GM21390 (cell line): ENCODE data around the gene RANBP10.

ENCODE experiments used
- ATAC-seq: cut with Tn5 transposase; IDR thresholded peaks from one replicate; pipeline ENCODE4 v1.9.1; 2021; ENCODE audit not compliant: unreplicated experiment

The RANBP10 gene

DNA sequence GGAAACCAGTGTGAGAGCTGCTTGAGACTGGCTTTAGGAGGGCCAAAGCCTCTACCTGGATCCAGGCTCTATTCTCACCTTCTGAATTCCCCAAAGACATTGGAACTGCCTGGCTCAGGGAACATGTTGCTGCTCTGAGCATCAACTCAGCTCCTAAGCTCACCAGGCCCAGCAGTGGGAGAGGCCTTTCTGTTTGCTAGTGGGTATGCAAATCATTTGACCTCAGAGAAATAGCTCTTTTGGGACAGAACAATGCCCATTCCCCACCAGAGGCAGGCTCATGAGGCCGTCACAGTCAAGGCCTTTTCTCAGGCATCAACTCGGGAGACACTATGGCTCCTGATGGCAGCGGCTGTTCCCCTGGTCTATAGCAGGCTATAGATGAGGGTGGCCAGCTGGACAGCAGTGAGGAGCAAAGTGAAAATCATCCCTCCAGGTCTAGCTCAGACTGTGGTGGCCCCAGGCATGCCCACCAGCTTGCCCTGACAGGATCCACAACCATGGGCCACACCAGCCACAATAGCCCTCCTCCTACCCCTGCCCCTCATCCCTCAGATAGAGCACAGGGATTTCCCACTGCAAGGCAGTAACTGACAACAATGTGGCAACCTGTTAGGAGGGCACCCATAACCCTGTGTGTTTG lies 56.8 kb downstream of the RANBP10 start:
- no peak for ATAC-seq

DNA sequence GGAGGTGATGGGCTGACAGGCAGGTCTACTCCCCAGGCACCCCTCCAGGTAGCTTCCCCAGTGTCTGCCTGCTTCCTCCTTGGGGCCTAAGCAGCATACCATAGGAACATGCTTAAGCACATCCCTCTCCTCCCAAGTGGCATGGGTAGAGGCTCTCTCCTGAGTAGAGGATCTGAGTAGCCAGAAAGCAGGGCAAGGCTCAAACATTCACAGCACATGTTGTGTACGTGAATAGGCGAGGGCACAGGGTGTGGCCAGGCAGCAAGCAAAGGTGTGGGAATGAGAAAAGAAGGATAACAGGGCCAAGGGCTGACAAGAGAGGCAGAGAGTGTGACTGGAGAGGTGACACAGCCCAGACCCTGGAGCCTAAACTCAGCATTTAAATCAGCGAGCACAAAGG lies 57.5 kb downstream of the RANBP10 start:
- ATAC-seq, result no peak

DNA sequence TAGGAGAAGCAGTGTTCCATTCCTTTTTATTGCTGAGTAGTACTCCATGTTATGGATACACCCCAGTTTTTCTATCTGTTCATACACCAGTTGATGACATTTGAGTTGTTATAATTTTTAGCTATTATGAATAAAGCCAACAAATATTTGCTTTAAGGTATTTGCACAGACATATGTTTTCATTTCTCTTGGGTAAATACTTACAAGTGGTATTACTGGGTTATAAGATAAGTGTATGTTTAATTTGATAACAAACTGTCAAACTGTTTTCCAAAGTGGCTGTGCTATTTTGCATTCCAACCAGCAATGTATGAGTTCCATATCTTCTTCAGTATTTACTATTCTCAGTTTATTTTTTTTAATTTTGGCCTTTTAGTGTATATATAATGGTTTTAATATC lies 59.5 kb downstream of the RANBP10 start:
- ATAC-seq, result no peak

DNA sequence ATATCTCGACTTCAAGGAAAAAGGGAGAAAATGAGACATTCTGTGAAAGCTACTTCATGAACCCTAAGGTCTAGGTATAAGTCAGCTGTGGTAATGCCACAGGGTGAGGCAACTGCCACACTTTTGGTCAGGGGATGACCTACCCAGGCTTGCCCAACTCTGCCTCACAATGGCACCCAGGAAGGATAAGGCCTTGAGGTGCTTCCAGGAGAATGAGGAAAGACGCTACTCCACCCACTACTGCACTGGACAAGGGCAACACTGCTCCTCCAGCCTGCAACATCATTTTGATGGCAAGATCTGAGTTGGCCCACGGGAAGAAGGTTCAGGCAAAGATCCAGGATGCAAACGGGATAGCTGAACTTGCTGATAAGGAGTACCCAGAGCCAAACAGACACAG lies 65.2 kb downstream of the RANBP10 start:
- ATAC-seq, result no peak

DNA sequence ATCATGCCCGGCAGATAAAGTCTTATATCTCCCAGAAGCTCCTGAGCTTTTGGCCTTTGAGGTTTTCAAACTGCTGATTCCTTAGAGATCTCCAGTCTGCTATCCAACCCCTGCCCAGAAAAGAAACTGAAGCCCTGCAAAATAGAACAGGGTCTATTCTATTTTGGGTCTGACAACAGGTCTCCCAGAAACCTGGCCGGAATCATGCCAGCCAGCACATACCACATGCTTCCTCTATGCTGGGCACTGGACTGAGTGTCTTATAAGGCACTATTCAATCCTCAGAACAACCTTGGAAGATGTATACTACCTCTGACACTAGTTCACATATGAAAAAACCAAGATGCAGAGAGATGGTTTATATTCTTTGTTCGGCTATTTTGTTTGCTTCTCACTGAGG lies 66.0 kb downstream of the RANBP10 start:
- no peak for ATAC-seq

DNA sequence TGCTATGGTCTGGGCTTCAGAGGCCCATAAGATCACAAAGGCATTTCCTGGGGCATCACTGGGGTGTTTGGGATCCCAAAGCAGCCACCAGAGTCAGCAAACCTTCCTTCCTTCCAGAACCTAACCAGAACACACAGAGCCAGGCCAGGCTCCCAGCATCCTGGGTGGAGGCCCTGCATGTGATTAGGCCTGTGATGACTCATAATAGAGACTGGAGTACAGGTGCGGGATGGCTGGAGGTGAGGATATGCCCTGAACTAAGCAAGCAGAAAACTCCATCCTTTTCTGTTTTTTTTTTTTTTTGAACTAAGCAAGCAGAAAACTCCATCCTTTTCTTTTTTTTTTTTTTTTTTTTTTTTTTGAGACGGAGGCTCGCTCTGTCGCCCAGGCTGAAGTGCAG lies 69.5 kb downstream of the RANBP10 start:
- no peak for ATAC-seq

DNA sequence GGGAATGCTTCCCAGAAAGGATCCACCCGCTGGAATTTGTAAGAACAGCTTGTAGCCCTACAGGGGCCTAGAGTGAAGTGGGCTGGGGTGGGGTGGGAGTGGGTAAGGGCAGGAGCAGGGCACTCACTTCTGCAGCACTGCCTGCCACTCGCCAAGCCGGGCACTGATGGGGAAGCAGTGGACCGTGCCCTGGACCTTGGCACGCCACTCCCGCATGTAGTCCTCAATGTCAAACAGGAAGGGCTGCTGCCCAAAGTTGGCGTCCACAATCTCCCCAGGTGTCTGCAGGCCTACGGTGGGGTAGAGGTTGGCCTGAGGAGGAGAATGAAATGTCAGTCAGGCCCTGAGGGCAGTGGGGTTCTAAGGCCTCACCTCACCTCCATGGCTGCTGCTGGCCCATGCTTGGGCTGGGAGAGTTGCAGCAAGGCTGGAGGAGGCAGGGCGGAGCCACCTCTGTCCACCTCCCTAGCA lies 71.6 kb downstream of the RANBP10 start:
- no peak for ATAC-seq

DNA sequence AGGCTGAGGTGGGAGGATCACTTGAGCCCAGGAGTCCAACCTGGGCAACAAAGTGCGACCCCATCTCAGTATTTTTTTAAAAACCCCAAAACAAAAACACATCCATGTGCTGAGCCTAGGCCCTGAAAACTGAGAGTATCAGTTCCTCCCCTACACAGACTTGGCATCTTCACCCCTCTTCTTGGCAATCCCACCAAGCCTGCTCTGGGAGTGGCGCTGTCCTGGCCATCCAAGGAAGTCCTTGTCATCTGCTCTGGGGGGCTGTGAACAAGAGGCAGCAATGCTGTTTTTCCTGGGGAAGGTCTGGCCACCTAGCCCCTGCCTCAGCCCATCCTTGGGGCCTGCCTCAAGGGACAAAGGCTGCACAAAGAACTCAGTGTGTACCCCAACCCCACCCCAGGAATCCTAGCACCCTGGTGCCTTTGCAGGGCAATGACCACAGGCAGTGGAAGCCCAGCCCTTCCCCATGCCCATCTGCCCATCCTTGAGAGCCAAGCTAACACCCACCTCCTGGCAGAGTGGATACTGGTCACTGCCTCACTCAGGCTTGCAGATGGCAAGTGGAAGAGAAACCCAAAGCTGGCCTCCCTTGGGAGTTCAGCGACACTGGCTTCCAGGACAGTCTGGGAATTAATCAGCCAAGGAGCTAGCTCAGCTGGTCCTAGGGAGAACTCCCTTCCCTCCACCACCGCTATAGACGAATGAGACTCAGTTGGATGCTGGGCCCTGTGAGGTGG lies 72.5 kb downstream of the RANBP10 start:
- no peak for ATAC-seq

DNA sequence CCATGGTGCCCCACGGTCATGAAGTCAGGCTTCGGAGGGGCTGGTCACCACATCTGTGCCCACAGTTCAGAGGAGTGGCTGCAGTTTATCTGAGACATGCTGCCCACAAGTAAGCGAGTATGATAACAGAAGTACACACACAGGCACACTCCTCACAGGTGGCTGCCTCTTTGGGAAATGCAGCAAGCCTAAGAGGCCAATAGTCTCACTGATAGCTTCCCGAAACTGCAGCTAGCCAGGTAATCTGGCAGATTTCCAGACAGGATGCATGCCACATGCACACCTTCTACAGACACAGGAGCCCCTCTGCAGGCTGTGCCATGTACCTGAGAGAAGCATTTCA lies 74.6 kb downstream of the RANBP10 start:
- ATAC-seq, result no peak

DNA sequence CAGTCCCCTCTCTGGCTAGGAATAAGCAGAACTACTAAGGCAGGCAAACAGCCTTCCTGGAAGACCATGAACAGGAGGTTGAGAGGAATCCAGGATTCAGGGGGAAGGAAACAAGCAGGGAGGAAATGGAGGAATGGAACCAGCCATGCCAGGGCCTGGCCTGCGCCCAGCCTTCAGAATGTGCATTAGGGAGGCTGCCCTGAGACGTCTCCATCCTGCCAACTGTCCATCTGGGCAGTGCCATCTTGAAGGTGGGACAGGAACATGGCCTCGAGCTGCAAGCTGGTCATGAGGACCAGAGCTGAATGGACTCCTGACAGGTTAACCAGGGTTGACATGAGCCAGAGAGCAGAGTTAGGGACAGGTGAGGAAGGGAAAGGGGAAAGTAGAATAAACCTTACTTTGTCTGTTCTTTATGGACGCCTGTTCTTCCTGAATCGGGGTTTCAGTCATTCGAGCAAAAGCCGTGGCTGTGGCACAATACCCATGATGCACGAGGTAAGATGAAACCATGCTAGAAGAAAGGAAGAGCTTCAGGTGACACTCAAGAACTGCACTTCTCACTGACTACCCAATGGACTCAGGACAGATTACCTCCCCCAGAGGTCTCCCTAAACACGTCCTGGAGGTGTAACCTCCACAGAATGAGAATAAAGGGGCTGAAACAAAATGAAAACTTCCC lies 75.1 kb downstream of the RANBP10 start:
- no peak for ATAC-seq

DNA sequence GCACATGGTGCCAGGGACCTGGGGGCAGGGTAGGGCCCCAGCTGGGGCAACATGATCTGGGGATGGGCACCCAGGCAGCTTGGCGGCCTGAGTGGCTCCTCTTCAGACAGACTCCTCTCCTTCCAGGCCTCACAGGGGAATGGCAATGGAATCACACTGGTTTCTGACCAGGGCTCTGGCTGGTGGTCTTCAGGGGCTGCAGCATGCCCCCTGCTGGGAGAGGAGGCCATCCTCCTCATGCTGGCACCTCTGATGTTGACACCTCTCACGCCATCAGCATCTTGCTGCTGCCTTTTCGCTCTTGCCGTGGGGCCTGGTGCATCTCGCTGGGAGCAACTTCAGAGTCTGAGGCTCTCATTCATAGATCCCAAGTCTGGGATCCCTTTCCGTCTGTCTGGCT lies 76.0 kb downstream of the RANBP10 start:
- no peak for ATAC-seq

DNA sequence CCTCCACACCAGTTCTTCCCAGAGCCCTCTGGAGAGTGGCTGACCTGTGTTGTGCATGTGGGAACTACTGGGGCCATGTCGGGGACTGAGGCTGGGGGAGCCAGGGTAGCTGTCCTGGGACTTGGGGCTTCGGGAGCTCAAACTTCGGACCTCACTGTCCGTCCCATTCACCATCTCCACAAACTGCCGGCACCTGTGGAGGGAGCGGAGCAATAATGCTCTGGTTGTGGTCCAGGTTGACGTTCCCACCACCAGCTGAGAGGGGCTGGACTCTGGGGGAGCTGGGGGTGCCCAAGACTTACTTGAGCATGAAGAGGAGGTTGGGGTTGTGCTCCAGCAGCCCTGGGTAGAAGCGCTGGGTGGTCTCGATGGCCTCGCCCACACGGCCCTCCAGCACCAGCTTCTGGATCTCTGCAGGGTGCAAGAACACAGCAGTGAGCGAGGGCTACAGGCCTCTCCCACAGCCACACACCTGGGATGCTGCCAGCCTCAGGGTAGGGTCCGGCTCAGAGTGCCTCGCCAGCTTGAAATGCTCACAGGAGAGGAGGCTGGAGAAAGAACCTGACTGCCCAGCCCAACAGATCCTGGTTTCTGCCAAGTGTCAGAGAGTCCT lies 76.6 kb downstream of the RANBP10 start:
- no peak for ATAC-seq

DNA sequence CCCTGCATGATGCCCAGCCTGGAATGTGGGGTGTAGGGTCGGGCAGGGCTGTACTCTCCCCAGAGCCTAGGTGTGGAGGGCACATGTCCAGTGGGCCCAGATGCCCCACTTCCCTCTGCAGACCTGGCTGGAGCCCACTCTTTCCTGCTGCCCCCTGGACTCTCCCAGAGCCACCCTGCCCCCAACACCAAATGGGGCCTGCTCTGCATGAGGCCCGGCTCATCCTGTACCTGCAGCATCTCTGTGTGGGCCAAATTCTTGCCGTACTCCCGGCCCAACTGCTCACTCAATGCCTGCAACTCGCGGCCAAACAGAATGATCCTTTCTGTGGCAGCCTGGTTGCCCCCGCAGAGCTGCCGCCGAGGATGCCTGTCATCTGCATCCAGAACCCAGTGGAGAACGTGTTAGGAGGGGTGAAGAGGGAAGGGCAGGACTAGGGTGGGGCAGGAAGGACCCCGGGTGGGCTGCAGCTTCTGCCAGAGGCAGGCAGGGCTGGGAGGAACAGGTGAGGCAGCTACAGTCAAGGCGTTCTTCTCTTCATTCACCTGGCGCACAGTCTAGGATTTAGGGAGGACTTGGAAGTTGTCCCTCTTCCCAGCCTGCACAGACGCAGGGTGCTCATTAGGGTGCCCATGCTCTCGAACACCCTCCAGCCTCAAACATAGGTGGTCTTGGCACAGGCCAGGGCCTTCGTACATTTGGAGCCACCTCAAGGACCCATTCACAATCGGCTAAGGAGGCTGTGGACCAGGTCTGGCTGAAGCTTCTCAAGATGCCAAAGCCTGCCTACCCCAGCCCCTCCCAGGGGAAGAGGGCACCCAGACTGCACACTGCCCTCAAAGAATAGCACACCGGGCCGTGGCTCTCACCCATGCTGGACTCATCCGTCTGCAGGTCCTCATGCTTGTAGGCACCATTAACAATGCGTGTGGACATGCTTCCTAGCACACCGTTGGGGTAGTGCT lies 78.6 kb downstream of the RANBP10 start:
- ATAC-seq, result no peak

DNA sequence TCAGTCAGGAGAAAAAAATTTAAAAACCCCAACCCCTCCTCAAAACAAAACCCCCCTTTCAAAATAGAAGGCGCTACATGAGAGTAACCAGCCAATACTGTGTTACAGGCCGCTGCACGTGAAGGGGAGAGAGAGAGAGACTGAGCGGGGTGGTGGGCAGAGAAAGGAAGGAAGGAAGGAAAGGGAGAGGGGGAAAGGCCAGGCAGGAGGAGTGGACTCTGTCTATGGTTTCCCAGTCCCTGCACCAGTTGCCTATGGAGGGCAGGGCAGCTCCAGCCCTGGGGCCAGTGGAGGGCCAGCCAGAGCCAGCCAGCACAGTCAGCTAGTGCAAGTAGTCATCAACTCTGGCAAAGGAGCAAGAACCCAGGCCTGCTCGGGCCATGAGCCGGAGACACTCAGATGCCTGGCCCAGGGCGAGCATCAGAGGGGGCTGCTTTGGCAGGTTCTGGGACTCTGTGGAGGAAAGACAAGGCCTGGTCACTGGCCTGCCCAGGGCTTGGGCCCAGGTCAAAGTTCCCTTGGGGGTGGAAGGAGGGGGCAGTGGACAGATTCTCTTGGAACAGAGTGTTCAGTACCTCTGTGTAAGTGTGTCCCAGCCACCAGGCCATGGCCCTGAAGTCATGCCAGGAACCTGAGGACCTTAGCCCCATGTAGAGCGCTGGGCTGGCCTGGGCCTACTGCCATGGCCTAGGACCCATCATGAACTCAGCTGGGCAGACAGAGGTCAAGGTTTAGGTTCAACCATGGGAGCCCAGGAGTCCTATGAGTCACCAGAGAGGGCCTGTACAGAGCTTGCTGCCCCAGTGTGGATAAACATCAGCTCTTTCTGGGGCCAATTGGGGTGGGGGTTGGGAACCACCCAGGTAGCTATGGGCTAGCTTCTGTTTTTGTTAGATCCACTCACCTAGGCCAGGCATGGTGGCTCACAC lies 80.0 kb downstream of the RANBP10 start:
- no peak for ATAC-seq

DNA sequence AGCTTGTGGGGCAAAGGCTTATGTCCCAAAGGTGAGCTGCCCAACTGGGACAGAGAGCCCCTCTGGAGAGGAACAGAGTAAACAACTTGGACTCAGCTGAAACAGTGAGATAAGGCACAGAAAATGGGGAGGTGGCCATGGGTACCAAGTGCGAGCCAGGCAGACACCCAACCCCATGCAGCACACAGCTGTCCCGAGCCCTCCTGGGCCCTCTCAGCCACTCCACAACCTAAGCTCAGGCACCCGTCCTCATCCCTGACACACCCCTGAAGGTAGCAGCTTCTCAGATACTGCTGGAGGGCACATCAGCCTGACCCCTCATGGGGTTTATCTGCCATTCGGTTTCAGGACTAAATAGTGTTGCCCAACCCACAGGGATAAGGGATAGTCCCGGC lies 82.5 kb downstream of the RANBP10 start:
- no peak for ATAC-seq

DNA sequence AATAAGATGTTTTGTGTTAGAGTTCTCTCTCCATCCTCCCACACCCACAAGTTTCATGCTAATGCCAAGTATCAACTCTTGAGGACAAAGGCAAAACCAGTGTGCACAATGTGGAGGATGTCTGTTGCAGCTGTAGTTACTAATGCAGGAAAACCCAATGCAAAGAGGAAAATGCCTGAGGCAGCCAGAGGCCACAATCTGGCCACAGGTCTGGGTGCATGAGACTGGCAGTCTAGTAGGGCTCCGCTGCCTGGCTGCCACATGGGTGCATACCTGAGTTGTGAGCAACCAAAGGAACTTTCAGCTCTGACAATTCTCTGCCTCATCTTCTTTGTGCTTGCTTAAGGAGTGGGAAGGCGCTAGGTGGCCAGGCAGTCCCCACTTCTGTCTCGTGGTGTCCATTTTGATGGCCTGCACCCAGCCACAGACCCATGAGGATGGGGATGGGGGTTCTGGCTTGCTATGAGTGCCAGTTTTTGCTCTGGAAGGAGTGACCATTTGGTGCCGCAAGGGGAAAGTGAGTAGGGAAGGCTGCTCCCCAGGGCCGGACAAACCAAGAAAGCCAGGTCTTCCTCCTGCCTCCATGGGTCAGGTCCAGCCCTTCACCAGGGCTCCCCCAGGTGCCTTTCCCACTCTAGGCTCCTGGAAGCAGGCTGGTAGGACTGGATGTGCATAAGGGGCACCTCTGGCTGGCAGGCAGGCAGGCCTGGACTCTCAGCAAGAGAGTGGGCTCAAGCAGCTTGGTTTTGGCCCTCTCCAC lies 83.0 kb downstream of the RANBP10 start:
- ATAC-seq, result no peak

DNA sequence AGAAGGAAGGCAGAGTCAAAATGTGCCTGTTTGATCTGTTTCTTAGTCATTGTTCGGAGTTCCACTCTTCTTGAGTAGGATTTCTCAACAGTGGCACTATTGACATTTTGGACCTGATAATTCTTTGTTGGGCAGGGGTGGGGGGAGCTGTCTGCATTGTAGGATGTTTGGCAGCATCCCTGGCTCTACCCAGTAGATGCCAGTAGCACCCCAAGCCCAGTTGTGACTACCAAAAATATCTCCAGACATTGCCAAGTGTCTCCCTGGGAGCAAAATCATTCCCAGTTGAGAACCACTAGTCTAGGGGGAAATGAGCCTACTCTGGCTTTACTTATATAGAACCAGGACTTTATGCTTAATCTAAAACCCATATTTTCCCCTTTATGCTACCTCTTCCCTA lies 86.1 kb downstream of the RANBP10 start:
- no peak for ATAC-seq

DNA sequence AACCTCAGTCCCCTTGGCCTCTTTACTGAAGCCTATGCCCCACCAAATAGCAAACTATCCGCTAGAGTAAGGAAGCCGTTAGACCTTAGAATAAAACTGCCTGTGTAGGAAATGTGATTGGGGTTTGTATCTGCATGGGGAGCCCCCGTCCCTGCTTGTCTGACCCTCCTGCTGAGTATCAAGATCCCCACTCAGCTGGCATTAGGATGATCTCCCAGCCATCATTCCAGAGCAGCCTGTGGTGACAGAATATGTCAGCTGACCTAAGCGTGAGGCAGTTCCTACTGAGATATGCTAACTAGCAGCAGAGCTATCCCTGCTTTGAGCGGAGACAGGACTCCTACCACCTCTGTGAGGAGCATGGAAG lies 86.6 kb downstream of the RANBP10 start:
- no peak for ATAC-seq
